ENCODE data around the gene KRT5.

DNA sequence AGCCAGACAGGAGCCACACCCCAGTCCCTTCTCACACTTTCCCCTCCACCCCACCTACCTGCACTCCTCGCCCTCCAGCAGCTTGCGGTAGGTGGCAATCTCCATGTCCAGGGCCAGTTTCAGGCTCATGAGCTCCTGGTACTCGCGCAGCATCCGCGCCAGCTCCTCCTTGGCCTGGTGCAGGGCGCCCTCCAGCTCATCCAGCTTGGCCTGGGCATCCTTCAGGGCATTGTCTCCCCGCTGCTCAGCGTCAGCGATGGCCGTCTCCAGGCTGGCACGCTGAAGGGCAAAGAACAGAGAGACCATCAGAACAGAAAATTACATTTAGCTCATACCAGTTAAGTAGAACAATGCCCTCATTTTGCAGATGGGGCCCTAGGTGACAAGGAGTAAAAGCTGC is 47.9 kb upstream of the KRT5 start:
- TF ChIP-seq CTCF (IDR thresholded peaks at IDR 0.05) (no peak), POLR2A (IDR thresholded peaks at IDR 0.05) (no peak)

All from body of pancreas (tissue), 4 donors.